ENCODE data around the gene LRP8. TPM values are rescaled to one million over a fixed set of nuclear protein-coding genes. Genes with fewer than 3 reads are reported as not detected.

The LRP8 gene
- total RNA-seq, 2 donors from 2014 or later, result 4.7 to 15.3 TPM

- intact Hi-C loops (cut with DNase I), result no loop called here
- H3K27ac ChIP-seq, result no peak overlapping the region
- no peaks in the 10 kb centered on the region for H3K36me3 ChIP-seq
- TF ChIP-seq, protein P1, sequence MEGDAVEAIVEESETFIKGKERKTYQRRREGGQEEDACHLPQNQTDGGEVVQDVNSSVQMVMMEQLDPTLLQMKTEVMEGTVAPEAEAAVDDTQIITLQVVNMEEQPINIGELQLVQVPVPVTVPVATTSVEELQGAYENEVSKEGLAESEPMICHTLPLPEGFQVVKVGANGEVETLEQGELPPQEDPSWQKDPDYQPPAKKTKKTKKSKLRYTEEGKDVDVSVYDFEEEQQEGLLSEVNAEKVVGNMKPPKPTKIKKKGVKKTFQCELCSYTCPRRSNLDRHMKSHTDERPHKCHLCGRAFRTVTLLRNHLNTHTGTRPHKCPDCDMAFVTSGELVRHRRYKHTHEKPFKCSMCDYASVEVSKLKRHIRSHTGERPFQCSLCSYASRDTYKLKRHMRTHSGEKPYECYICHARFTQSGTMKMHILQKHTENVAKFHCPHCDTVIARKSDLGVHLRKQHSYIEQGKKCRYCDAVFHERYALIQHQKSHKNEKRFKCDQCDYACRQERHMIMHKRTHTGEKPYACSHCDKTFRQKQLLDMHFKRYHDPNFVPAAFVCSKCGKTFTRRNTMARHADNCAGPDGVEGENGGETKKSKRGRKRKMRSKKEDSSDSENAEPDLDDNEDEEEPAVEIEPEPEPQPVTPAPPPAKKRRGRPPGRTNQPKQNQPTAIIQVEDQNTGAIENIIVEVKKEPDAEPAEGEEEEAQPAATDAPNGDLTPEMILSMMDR (IDR thresholded peaks at IDR 0.05), result no peak
- H3K4me3 ChIP-seq, result no peak overlapping the region
- no peak for DNase-seq
- no peaks in the 10 kb centered on the region for H3K9me3 ChIP-seq
- H3K9ac ChIP-seq (ENCODE audit: low read depth in 2 of 2, low read length in 2 of 2), result no peak overlapping the region
- H3K27me3 ChIP-seq, result no peaks in the 10 kb centered on the region
- no peaks in the 10 kb centered on the region for H3K4me1 ChIP-seq
These were observed 67.9 kb downstream of the LRP8 start for GRCh38 chr1:53259932-53260331.

DNA sequence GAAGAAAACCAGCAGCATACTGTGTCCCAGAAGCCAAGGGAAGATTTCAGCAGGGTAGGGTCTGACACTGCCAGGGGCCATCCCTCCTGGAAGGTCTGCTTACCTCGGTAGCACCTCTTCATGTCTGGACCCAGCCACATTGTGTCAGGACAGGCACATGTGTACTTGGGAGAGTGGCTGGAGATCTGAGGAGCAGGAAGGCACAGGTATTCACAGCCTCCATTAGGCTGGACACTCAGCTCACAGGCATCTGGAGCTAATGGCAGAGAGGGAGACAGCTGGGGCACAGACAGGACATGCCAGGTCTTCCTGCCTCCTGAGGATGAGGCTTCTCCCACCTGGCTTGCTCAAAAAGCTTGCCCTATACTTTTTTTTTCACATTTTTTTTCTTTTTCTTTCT, 69.7 kb downstream of the LRP8 start:
- H3K27ac ChIP-seq, result no peak overlapping the region
- TF ChIP-seq, protein P1 (IDR thresholded peaks at IDR 0.05), result no peak
- no peaks in the 10 kb centered on the region for H3K9me3 ChIP-seq
- no peak for DNase-seq
- no peaks in the 10 kb centered on the region for H3K4me1 ChIP-seq
- H3K27me3 ChIP-seq, result no peaks in the 10 kb centered on the region
- intact Hi-C loops (cut with DNase I), result no loop called here
- no peak overlapping the region for H3K4me3 ChIP-seq
- H3K9ac ChIP-seq (ENCODE audit: low read depth in 2 of 2, low read length in 2 of 2), result no peak overlapping the region
- H3K36me3 ChIP-seq, result no peaks in the 10 kb centered on the region

DNA sequence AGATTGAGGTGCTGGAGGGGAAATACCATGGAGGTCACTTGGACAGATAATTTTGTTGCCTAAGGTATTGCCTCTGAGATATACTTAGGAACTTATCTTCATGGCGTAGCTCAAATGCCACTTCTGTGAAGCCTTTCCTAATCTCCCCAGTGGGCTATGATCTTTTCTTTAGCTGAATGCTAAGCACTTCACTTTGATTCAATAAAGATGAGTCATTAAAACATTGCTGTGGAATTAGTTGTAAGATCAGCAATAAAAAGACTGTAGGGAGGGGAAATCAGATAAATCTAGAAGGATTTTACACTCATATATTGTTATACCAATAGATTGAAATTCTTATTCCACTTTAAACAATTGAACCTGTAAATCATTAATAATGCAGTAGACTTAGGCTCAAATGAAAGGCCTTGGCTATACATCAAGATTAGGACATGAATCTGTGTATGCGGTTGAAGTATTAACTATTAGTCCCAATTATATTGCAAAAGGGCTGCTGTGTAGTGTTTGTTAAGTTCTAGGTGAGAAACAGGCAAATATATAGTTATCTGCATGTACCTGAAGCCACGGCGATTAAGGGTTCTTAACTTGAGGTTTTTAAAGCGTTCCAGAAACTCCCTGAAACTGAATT, 70.3 kb downstream of the LRP8 start:
- TF ChIP-seq, protein P1 (IDR thresholded peaks at IDR 0.05), result no peak
- no peaks in the 10 kb centered on the region for H3K36me3 ChIP-seq
- H3K27me3 ChIP-seq, result no peaks in the 10 kb centered on the region
- no peaks in the 10 kb centered on the region for H3K9me3 ChIP-seq
- H3K27ac ChIP-seq, result no peak overlapping the region
- no peaks in the 10 kb centered on the region for H3K4me1 ChIP-seq
- H3K9ac ChIP-seq (ENCODE audit: low read depth in 2 of 2, low read length in 2 of 2), result no peak overlapping the region
- H3K4me3 ChIP-seq, result no peak overlapping the region
- no peak for DNase-seq
- intact Hi-C loops (cut with DNase I), result no loop called here

DNA sequence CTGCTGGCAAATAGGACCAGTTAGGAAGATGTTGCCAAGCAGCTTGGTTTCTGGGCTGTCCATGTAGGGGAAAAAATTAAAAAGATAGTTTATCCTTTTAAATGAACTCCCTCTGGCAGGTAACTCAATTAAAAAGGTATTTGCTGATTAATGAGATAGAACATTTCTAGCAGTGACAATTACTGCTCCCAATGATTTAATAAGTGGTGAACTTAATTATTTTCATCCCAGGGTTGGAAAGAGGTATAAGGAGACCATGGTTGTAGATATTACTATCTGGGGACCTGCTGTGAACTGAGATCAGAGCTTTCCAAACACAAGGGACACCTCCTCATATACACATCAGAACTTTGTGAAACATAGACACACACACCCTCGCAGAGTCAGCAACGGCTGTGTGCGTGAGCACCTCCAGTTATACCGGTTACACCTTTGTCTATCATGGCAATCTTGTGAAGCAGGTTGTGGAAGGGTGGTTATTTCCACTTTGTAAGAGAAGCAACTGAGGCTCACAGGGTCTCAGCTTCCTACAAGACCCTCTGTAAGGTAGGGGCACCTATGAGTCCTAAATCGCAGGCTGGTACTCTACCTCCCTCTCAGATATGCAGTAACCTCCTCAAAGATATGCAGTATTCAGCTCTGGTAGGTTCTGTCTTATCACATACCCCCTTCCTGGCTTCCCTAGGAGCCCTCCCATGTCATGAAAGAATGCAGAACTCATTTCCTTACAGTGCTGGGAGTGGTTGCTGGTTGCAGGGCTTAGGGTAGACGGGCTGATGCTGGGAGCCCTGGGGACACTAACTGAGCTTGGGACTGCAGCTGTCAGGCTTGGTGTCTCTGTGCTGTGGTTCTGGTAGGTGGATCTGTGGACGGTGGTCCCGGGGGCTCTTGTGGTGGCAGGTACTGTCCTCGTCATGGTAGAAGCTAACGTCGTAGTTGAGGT, 71.1 kb downstream of the LRP8 start:
- no peaks in the 10 kb centered on the region for H3K4me1 ChIP-seq
- TF ChIP-seq, protein P1 (IDR thresholded peaks at IDR 0.05), result no peak
- no peaks in the 10 kb centered on the region for H3K9me3 ChIP-seq
- no peak for DNase-seq
- no peak overlapping the region for H3K4me3 ChIP-seq
- no peak overlapping the region for H3K9ac ChIP-seq (ENCODE audit: low read depth in 2 of 2, low read length in 2 of 2)
- intact Hi-C loops (cut with DNase I), result no loop called here
- H3K27me3 ChIP-seq, result no peaks in the 10 kb centered on the region
- H3K36me3 ChIP-seq, result no peaks in the 10 kb centered on the region
- no peak overlapping the region for H3K27ac ChIP-seq

GRCh38 chr1:53255031-53255430, 72.8 kb downstream of the LRP8 start:
- H3K9ac ChIP-seq (ENCODE audit: low read depth in 2 of 2, low read length in 2 of 2), result no peak overlapping the region
- H3K4me1 ChIP-seq, result no peaks in the 10 kb centered on the region
- H3K27ac ChIP-seq, result no peak overlapping the region
- TF ChIP-seq, protein P1 (IDR thresholded peaks at IDR 0.05), result no peak
- intact Hi-C loops (cut with DNase I), result no loop called here
- H3K36me3 ChIP-seq, result no peaks in the 10 kb centered on the region
- no peaks in the 10 kb centered on the region for H3K9me3 ChIP-seq
- no peak for DNase-seq
- H3K27me3 ChIP-seq, result no peaks in the 10 kb centered on the region
- no peak overlapping the region for H3K4me3 ChIP-seq
